ENCODE results near the gene DSTYK. TPM values are rescaled to one million over a fixed set of nuclear protein-coding genes. Genes with fewer than 3 reads are reported as not detected.

The DSTYK gene
- total and polyA plus RNA-seq, 2 experiments from 2014 or later = 6.1 to 10.7 TPM

DNA sequence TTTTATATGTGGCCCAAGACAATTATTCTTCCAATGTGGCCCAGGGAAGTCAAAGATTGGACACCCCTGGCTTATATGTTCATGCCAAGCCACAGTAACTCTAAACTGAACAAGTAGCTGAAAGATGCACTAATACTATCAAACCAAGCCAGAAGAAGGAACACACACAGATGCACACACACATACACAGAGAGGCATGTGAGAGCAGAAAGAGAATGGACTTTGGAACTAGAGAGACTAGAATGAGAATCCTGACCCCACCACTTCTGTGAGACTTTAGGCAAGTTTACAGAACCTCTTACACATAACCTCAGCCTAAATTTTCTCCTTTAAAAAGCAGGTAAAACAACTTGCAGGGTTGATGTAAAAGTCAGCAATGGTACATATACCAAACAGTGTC lies 116.1 kb downstream of the DSTYK start (continued):
- no peak for TF ChIP-seq ZNF462 (CRISPR knock-in tag; IDR thresholded peaks at IDR 0.05)

Other genes starting within 250 kb of the DSTYK start
- gene CNTN2, start 168.5 kb downstream of the DSTYK start, total RNA-seq (2014; rRNA removed; shearing (Covaris generic)) = 2.2 TPM in 2 replicates
- 0.75 and 1.3 TPM in 2 replicates for gene CNTN2, start 168.5 kb downstream of the DSTYK start, polyA plus RNA-seq (2016; fragmentation: Nextera tagmentation; extraction: Ambion mirVana)
- 2.7 and 3.6 TPM in 2 replicates for gene TMEM81, start 127.2 kb downstream of the DSTYK start, total RNA-seq (2014; rRNA removed; shearing (Covaris generic))
- 4.5 and 5.5 TPM in 2 replicates for gene TMEM81, start 127.2 kb downstream of the DSTYK start, polyA plus RNA-seq (2016; fragmentation: Nextera tagmentation; extraction: Ambion mirVana)
- 19.5 and 26.5 TPM in 2 replicates for gene RBBP5, start 89.7 kb downstream of the DSTYK start, total RNA-seq (2014; rRNA removed; shearing (Covaris generic))
- gene RBBP5, start 89.7 kb downstream of the DSTYK start, polyA plus RNA-seq (2016; fragmentation: Nextera tagmentation; extraction: Ambion mirVana) = 12.1 and 14.1 TPM in 2 replicates
- 9.9 and 11.8 TPM in 2 replicates for gene TMCC2, start 16.2 kb upstream of the DSTYK start, total RNA-seq (2014; rRNA removed; shearing (Covaris generic))
- gene TMCC2, start 16.2 kb upstream of the DSTYK start, polyA plus RNA-seq (2016; fragmentation: Nextera tagmentation; extraction: Ambion mirVana) = 2.6 and 3.1 TPM in 2 replicates
- 10.4 and 15.3 TPM in 2 replicates for gene NUAK2, start 110.0 kb upstream of the DSTYK start, total RNA-seq (2014; rRNA removed; shearing (Covaris generic))
- 7.7 and 7.8 TPM in 2 replicates for gene NUAK2, start 110.0 kb upstream of the DSTYK start, polyA plus RNA-seq (2016; fragmentation: Nextera tagmentation; extraction: Ambion mirVana)
- gene KLHDC8A, start 145.2 kb upstream of the DSTYK start, total RNA-seq (2014; rRNA removed; shearing (Covaris generic)) = 2.4 and 2.8 TPM in 2 replicates
- gene KLHDC8A, start 145.2 kb upstream of the DSTYK start, polyA plus RNA-seq (2016; fragmentation: Nextera tagmentation; extraction: Ambion mirVana) = 1.3 and 1.7 TPM in 2 replicates
- gene LEMD1, start 210.4 kb upstream of the DSTYK start, total RNA-seq (2014; rRNA removed; shearing (Covaris generic)) = 10.7 and 14.7 TPM in 2 replicates
- 3.7 and 4.7 TPM in 2 replicates for gene LEMD1, start 210.4 kb upstream of the DSTYK start, polyA plus RNA-seq (2016; fragmentation: Nextera tagmentation; extraction: Ambion mirVana)
- 5.6 and 6.2 TPM in 2 replicates for gene BLACAT1, start 244.3 kb upstream of the DSTYK start, total RNA-seq (2014; rRNA removed; shearing (Covaris generic))
- gene BLACAT1, start 244.3 kb upstream of the DSTYK start, polyA plus RNA-seq (2016; fragmentation: Nextera tagmentation; extraction: Ambion mirVana) = 1.5 and 1.6 TPM in 2 replicates

All from GM23338 (cell line).